Measurements from ENCODE around the gene PPP1R11. TPM values are rescaled to one million over a fixed set of nuclear protein-coding genes. Genes with fewer than 3 reads are reported as not detected.

PPP1R11 gene
- total and polyA plus RNA-seq, 2 of the 4 experiments (the other 2 are of a cell fraction), result 15.6 to 46.0 TPM

- Histone ChIP-seq H3K9ac (ENCODE audit: low read depth, low read length) (no peak overlapping the region), H3K18ac (ENCODE audit: low read depth, low read length) (no peak overlapping the region), H3K4me2 (ENCODE audit: low read depth, low read length) (no peak overlapping the region), H3K79me1 (ENCODE audit: low read depth in 1 of 2, low read length in 2 of 2) (no peaks in the 10 kb centered on the region), H2BK15ac (ENCODE audit: low read depth, low read length) (no peak overlapping the region), H3K56ac (ENCODE audit: extremely low read depth, insufficient read depth, low read length) (no peak overlapping the region), H4K5ac (ENCODE audit: low read depth, low read length) (no peak overlapping the region), H2BK20ac (ENCODE audit: low read depth, low read length) (no peak overlapping the region), H4K91ac (ENCODE audit: insufficient read depth, low read depth, low read length) (no peak overlapping the region), H3K4me3 (ENCODE audit: insufficient read depth, low read depth, low read length) (no peak overlapping the region), H4K8ac (ENCODE audit: low read depth in 2 of 2, low read length in 2 of 2) (no peak overlapping the region), H2BK120ac (ENCODE audit: low read depth, low read length) (no peak overlapping the region), H3K23ac (ENCODE audit: low read depth, low read length) (no peak overlapping the region), H3K4ac (ENCODE audit: low read depth, low read length) (no peak overlapping the region), H4K20me1 (ENCODE audit: insufficient read depth, low read length) (no peaks in the 10 kb centered on the region), H2AK9ac (replicated peaks; ENCODE audit: low read depth, low read length, poor library complexity) (no peak overlapping the region), H3K4me1 (ENCODE audit: control insufficient read depth, insufficient read depth, low read length) (peaks cover 3% of the 10 kb centered on the region), H2AFZ (replicated peaks; ENCODE audit: low read length, poor library complexity) (no peak overlapping the region), H3K9me1 (ENCODE audit: insufficient read depth, low read length) (no peaks in the 10 kb centered on the region), H3K27me3 (ENCODE audit: control insufficient read depth, insufficient read depth, low read length) (peaks cover 11% of the 10 kb centered on the region), H2AK5ac (ENCODE audit: low read depth, low read length) (no peak overlapping the region), H3K27ac (ENCODE audit: insufficient read depth, low read length) (no peak overlapping the region), H2BK5ac (ENCODE audit: low read depth, low read length, poor library complexity, severe bottlenecking) (no peak overlapping the region), H3K36me3 (ENCODE audit: control insufficient read depth, insufficient read depth, low read length) (no peaks in the 10 kb centered on the region), H3K14ac (replicated peaks; ENCODE audit: low read depth, low read length) (no peak overlapping the region), H3K9me3 (ENCODE audit: control insufficient read depth, insufficient read depth, low read length) (no peaks in the 10 kb centered on the region)
- ATAC-seq (ENCODE audit: low read depth) (no peak), DNase-seq (no peak)
- no TSS peak for BruUV-seq (replicated peaks)
- ChIA-PET POLR2A (ENCODE audit: unreplicated experiment) (no interaction called here), CTCF (interaction anchor here (1.0 to 1.8 kb wide), 2 partner anchors 14 to 15 kb away, joined by 3 to 4 read pairs; no protein-coding TSS in a partner anchor)
- dilution Hi-C loops (cut with HindIII; ENCODE audit: low sequenced_read_pairs, unreplicated experiment) (no loop called here), in situ Hi-C loops (cut with MboI; ENCODE audit: low sequenced_read_pairs) (no loop called here), intact Hi-C loops (cut with micrococcal nuclease) (no loop called here)
- WGBS, 2 experiments (ENCODE audit: extremely low coverage in 2 of 2, insufficient read length in 1 of 2), result no CpG with 5 or more reads among the region's 5 CpGs
- TF ChIP-seq RCOR1 (IDR thresholded peaks at IDR 0.05; ENCODE audit: insufficient replicate concordance, low read length), result no peak
- TF ChIP-seq MAZ (IDR thresholded peaks at IDR 0.05; ENCODE audit: borderline replicate concordance, low read depth, low read length), result no peak
- TF ChIP-seq MAFK (IDR thresholded peaks at IDR 0.05; ENCODE audit: low read depth, low read length), result no peak
- TF ChIP-seq BHLHE40 (IDR thresholded peaks at IDR 0.05; ENCODE audit: low read depth, low read length), result no peak
- TF ChIP-seq RFX5 (IDR thresholded peaks at IDR 0.05; ENCODE audit: low read depth, low read length), result no peak
- TF ChIP-seq, protein P1, sequence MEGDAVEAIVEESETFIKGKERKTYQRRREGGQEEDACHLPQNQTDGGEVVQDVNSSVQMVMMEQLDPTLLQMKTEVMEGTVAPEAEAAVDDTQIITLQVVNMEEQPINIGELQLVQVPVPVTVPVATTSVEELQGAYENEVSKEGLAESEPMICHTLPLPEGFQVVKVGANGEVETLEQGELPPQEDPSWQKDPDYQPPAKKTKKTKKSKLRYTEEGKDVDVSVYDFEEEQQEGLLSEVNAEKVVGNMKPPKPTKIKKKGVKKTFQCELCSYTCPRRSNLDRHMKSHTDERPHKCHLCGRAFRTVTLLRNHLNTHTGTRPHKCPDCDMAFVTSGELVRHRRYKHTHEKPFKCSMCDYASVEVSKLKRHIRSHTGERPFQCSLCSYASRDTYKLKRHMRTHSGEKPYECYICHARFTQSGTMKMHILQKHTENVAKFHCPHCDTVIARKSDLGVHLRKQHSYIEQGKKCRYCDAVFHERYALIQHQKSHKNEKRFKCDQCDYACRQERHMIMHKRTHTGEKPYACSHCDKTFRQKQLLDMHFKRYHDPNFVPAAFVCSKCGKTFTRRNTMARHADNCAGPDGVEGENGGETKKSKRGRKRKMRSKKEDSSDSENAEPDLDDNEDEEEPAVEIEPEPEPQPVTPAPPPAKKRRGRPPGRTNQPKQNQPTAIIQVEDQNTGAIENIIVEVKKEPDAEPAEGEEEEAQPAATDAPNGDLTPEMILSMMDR (conservative IDR thresholded peaks at IDR 0.05; ENCODE audit: low read depth, low read length), result no peak
- TF ChIP-seq, protein P2, sequence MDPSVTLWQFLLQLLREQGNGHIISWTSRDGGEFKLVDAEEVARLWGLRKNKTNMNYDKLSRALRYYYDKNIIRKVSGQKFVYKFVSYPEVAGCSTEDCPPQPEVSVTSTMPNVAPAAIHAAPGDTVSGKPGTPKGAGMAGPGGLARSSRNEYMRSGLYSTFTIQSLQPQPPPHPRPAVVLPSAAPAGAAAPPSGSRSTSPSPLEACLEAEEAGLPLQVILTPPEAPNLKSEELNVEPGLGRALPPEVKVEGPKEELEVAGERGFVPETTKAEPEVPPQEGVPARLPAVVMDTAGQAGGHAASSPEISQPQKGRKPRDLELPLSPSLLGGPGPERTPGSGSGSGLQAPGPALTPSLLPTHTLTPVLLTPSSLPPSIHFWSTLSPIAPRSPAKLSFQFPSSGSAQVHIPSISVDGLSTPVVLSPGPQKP (IDR thresholded peaks at IDR 0.05; ENCODE audit: borderline replicate concordance, low read depth, low read length), result no peak
- no peak for TF ChIP-seq NFE2L2 (IDR thresholded peaks at IDR 0.05; ENCODE audit: low read depth, low read length)
- TF ChIP-seq, protein P3, sequence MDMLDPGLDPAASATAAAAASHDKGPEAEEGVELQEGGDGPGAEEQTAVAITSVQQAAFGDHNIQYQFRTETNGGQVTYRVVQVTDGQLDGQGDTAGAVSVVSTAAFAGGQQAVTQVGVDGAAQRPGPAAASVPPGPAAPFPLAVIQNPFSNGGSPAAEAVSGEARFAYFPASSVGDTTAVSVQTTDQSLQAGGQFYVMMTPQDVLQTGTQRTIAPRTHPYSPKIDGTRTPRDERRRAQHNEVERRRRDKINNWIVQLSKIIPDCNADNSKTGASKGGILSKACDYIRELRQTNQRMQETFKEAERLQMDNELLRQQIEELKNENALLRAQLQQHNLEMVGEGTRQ (IDR thresholded peaks at IDR 0.05; ENCODE audit: low read depth, low read length), result no peak
- no peak for TF ChIP-seq MXI1 (IDR thresholded peaks at IDR 0.05; ENCODE audit: borderline replicate concordance, low read depth, low read length)
- no peak for TF ChIP-seq POLR2A (IDR thresholded peaks at IDR 0.05; ENCODE audit: low read depth, low read length)
- no peak for TF ChIP-seq FOS (IDR thresholded peaks at IDR 0.05; ENCODE audit: low read depth, low read length)
- TF ChIP-seq CHD1 (IDR thresholded peaks at IDR 0.05; ENCODE audit: low read depth, low read length), result no peak
- TF ChIP-seq RAD21 (IDR thresholded peaks at IDR 0.05; ENCODE audit: low read length), result no peak
- TF ChIP-seq CEBPB (IDR thresholded peaks at IDR 0.05; ENCODE audit: low read depth, low read length), result no peak
- TF ChIP-seq SMC3 (IDR thresholded peaks at IDR 0.05; ENCODE audit: low read depth, low read length), result no peak
Measured at GRCh38 chr6:30087876-30088275, 20.9 kb downstream of the PPP1R11 start.

Measured in IMR-90 (cell line).